ENCODE measurements around the gene NAIF1. TPM values are rescaled to one million over a fixed set of nuclear protein-coding genes. Genes with fewer than 3 reads are reported as not detected.

NAIF1 gene
- total RNA-seq, 2 donors from 2014 or later, result 5.8 to 8.2 TPM

DNA sequence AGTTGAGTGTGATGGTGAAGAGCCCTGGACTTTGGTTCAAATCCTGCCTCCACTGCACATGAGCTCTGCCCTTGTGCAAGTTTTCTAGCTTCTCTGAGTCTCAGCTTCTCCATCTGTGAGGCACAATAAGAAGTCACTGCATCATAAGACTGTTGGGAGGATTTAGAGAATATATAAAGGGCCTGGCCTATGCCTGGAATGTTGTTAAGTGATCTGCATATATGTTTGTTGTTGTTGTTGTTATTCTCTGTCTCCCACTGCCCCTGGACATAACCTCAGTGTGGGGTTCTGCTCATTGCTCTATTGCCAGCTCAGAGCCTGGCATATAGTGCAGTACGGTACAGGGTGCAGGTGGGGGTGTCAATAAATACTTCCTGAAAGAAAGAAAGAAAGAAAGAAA, 46.0 kb downstream of the NAIF1 start:
- no peaks in the 10 kb centered on the region for H3K9me3 ChIP-seq
- no peaks in the 10 kb centered on the region for H3K27me3 ChIP-seq
- TF ChIP-seq, protein P1, sequence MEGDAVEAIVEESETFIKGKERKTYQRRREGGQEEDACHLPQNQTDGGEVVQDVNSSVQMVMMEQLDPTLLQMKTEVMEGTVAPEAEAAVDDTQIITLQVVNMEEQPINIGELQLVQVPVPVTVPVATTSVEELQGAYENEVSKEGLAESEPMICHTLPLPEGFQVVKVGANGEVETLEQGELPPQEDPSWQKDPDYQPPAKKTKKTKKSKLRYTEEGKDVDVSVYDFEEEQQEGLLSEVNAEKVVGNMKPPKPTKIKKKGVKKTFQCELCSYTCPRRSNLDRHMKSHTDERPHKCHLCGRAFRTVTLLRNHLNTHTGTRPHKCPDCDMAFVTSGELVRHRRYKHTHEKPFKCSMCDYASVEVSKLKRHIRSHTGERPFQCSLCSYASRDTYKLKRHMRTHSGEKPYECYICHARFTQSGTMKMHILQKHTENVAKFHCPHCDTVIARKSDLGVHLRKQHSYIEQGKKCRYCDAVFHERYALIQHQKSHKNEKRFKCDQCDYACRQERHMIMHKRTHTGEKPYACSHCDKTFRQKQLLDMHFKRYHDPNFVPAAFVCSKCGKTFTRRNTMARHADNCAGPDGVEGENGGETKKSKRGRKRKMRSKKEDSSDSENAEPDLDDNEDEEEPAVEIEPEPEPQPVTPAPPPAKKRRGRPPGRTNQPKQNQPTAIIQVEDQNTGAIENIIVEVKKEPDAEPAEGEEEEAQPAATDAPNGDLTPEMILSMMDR (IDR thresholded peaks at IDR 0.05), result no peak
- H3K27ac ChIP-seq, result no peak overlapping the region
- no peak overlapping the region for H3K4me3 ChIP-seq
- H3K36me3 ChIP-seq, result no peaks in the 10 kb centered on the region
- DNase-seq (ENCODE audit: low spot score), result no peak
- H3K4me1 ChIP-seq, result no peaks in the 10 kb centered on the region

DNA sequence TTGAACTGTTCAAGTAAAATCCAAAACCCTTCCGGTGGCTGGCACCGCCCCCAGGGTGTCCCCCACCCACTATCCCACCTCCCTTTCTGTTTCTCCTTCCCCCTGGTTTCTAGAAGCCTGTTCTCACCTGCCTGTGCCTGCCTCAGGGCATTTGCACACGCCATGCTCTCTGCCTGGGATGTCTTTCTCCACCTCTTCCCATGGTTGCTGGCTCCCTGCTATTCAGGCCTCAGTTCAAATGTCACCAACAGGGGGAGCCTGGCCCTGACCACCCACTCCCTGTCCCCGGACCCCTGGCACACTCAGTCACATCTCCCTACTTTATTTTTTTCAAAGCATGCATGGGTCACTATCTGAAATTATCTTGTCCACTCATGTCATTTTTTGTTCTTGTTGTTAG, 46.4 kb downstream of the NAIF1 start:
- TF ChIP-seq, protein P1 (IDR thresholded peaks at IDR 0.05), result no peak

DNA sequence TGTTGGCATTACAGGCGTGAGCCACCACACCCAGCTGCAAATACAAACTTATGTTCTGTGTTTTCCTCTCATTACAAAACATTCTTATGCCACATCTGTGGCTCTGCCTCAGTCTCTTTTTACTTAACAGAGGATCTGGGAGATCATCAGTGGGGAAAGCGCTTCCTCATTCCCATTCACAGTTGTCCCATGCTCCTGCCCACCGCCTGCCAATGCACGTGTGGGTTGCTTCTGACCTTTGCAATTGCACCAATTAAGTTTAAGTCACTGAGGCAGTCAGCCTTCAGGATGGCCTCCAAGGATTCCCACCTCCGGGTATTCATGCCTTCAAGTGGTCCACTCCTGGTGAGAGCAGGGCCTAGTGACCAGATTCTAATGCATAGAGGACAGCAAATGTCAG, 51.4 kb downstream of the NAIF1 start:
- H3K4me3 ChIP-seq, result no peak overlapping the region
- H3K27ac ChIP-seq, result no peak overlapping the region
- H3K27me3 ChIP-seq, result no peaks in the 10 kb centered on the region
- H3K36me3 ChIP-seq, result no peaks in the 10 kb centered on the region
- TF ChIP-seq, protein P1 (IDR thresholded peaks at IDR 0.05), result no peak
- H3K9me3 ChIP-seq, result no peaks in the 10 kb centered on the region
- H3K4me1 ChIP-seq, result no peaks in the 10 kb centered on the region
- DNase-seq (ENCODE audit: low spot score), result no peak

More for the DNA sequence above, 46.4 kb downstream of the NAIF1 start:
- H3K4me3 ChIP-seq, result no peak overlapping the region
- H3K27ac ChIP-seq, result no peak overlapping the region
- no peaks in the 10 kb centered on the region for H3K9me3 ChIP-seq
- no peak for DNase-seq (ENCODE audit: low spot score)
- H3K4me1 ChIP-seq, result no peaks in the 10 kb centered on the region
- H3K27me3 ChIP-seq, result no peaks in the 10 kb centered on the region
- no peaks in the 10 kb centered on the region for H3K36me3 ChIP-seq

Other genes with a start within 250 kb of the NAIF1 start
- gene ENG, start 212.7 kb downstream of the NAIF1 start, total RNA-seq, result 100 to 1,000 TPM; 142 to 511 TPM
- 100 to 1,000 TPM; 263 to 398 TPM for gene AK1, start 189.6 kb downstream of the NAIF1 start, total RNA-seq
- gene ST6GALNAC6, start 167.7 kb downstream of the NAIF1 start, total RNA-seq, result 100 to 1,000 TPM in 1 of 2 donors, 10 to 100 TPM in 1; 68.2 to 106 TPM
- 10 to 100 TPM; 31.7 to 59.0 TPM for gene ST6GALNAC4, start 150.3 kb downstream of the NAIF1 start, total RNA-seq
- under 1 TPM in 1 of 2 donors, not detected in 1; 0.20 TPM for gene PIP5KL1, start 136.5 kb downstream of the NAIF1 start, total RNA-seq
- 10 to 100 TPM in 1 of 2 donors, 1 to 10 TPM in 1; 4.7 to 11.4 TPM for gene DPM2, start 129.5 kb downstream of the NAIF1 start, total RNA-seq
- gene EEIG1, start 86.3 kb downstream of the NAIF1 start, total RNA-seq, result 10 to 100 TPM in 1 of 2 donors, 1 to 10 TPM in 1; 8.3 to 11.6 TPM
- gene SLC25A25, start 912 bp upstream of the NAIF1 start, total RNA-seq, result 10 to 100 TPM in 1 of 2 donors, 1 to 10 TPM in 1; 8.2 to 11.8 TPM
- gene PTGES2, start 60.4 kb upstream of the NAIF1 start, total RNA-seq, result 100 to 1,000 TPM; 114 to 118 TPM
- gene LCN2, start 82.1 kb upstream of the NAIF1 start, total RNA-seq, result not detected
- gene BBLN, start 92.9 kb upstream of the NAIF1 start, total RNA-seq, result 100 to 1,000 TPM; 219 to 362 TPM
- gene CIZ1, start 124.3 kb upstream of the NAIF1 start, total RNA-seq, result 10 to 100 TPM; 41.6 to 45.9 TPM
- gene DNM1, start 136.1 kb upstream of the NAIF1 start, total RNA-seq, result 1 to 10 TPM; 2.5 to 3.9 TPM
- 10 to 100 TPM; 83.3 to 91.6 TPM for gene GOLGA2, start 208.7 kb upstream of the NAIF1 start, total RNA-seq
- gene SWI5, start 209.0 kb upstream of the NAIF1 start, total RNA-seq, result 10 to 100 TPM; 21.5 to 23.0 TPM